Cerebellar cortex (tissue), 1 donor: ENCODE measurements around the gene ACVR1.
"Not testable (repeated sequence)": the region's sequence is repeated elsewhere in the genome, so short reads cannot be mapped to it uniquely, and the experiment has no call there.

Experiments used
- DNase-seq: peaks from one replicate; pipeline ENCODE4 v3.0.0-alpha.2; 2015; ENCODE audit warnings: low spot score

ACVR1 gene

DNA sequence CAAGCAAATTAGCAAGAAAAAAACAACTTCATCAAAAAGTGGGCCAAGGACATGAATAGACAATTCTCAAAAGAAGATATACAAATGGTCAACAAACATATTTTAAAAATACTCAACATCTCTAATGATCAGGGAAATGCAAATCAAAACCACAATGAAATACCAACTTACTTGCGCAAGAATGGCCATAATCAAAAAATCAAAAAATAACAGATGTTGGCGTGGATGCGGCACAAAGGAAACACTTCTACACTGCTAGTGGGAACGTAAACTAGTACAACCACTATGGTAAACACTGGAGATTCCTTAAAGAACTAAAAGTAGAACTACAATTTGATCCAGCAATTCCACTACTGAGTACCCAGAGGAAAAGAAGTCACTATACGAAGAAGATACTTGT is 119.7 kb downstream of the ACVR1 start:
- DNase-seq, result not testable (repeated sequence)

DNA sequence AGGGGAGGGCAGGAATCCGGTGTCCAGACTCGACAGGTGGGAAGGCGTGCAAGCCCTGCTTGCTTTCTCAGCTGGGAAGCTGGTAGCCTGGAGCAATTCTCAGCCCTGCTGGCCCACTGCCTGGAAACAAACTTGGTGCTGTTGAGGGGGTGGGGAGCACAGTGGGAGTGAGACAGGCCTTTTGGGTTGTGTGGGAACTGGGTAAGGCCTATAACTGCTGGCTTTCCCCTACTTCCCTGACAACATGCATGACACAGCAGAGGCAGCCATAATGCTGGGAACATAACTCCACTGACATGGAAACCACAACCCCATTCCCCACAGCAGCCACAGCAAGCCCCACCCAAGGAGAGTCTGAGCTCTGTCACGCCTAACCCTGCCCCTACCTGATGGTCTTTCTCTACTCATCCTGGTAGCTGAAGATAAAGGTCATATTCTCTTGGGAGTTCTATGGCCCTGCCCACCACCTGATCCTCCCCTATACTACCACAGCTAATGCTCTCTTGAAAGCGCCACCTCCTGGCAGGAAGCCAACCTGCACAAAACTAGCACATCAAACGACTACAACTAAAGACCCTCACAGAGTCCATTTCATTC is 124.6 kb downstream of the ACVR1 start:
- no peak for DNase-seq

DNA sequence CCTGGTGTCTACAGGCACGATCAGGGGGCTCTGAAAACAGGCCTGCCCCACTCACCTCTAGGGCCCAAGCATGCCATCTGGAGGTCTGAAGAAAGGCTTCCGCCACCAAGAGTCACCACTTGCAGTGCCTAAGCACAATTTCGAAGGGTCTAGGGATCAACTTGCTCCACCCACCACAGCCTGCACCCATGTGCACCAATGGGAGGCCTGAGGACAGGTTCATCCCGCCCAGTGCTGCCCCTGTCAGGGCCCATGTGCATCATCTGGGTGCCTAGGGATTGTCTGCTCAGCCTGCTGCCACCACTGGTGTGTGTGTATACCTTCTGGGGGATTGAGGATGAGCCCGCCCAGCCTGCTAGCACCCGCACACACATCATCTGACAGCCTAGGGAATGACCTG is 126.4 kb downstream of the ACVR1 start:
- DNase-seq, result no peak

GRCh38 chr2:157748371-157749142 is 127.6 kb downstream of the ACVR1 start:
- no peak for DNase-seq

DNA sequence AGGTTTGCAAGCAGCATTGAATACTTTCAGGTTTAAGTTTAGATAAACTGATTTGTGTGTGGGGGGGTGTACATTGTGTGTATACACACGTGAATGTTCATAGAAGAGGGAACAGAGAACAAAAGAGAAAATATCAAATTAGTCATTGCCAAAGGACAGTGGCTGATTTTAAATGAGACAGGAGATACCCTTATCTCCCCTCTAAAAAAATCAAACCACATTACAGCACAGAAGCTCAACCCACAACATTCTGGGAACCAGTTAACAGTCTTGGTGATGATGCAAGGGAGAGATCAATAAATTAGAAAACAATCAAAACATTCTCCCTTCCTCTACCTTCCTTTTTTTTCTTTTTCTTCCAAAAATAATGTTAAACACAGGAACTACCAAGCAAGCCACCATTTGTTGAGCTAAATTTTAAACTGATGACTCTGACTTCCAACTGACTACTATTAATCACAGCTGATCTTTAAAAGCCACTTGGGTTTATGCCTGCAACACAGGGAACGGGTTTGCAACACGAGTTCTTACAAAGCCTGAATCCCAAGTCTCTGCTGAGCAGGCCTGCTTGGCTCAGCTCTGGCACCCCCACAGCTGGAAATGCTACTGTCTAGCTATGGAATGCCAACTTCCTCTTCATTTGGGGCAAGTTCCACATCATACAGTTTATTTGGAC is 128.3 kb downstream of the ACVR1 start:
- DNase-seq, result no peak

DNA sequence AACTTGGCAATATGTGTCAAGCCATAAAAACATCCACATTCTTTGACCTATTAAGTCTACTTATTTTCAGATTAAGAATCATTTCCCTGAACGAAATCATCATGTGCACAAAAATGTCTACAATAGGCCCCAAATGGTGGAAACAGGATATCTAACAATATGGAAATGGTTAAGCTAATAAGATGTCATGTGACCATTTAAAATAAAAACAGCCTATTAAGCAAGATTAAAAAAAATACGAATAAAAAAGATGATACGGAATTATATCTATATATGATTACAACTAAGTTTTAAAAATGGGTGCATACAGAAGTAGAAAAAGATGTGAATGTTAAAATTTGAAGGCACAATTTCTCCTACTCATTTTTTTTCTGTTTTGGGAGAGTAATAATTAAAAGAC is 128.8 kb downstream of the ACVR1 start:
- no peak for DNase-seq

GRCh38 chr2:157746234-157746950 is 129.7 kb downstream of the ACVR1 start:
- no peak for DNase-seq

GRCh38 chr2:157744571-157745076 is 131.5 kb downstream of the ACVR1 start:
- DNase-seq, result no peak

DNA sequence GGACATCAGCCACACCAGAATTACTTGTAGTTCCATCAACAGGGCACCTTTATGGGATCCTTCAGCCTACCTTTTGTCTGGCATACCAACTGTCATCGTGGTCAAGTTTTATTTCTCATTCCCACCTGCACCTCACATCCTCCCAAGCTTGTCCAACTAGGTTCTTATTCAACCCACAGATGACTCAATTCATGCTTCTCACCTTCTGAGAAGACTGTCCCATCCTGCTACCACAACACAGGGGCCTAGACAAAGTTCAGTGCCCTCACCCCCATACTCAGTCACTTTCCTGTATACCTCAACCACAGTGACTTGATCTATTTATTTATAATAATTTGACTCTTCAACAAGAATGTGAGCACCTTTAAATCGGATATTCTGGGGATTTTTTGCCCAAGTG is 133.1 kb downstream of the ACVR1 start:
- no peak for DNase-seq

DNA sequence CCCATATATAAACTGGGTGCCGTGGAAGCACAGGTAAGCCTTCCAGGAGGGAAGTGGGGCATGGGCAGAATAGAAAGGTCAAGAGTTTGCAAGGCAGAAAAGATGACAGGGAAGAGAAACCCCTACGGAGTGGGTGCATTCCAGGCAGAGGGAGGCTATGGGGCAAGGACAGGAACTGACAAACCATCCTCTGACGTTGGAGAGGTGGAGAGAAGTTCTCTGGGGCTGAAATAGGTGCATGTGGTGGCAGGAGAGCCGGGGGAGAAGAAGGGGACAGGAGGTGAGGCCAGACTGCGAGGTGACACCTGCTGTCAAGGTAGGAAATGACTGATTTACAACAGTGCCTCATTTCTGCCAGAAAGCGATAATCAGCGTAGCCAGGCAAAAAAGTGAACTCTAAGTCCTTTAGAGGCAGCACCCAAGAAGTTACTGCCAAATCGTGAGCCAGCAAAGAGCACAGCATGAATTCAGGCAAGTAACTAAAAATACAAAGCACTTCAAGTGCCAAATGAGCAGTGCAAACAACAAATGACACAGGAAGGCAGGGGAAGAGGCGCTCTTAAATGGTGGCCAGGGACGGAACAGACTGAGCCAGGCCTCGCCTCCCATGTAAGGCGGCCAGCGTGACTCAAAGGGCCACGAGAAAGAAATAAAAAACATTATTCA is 134.2 kb downstream of the ACVR1 start:
- DNase-seq, result peak; percentile 54

DNA sequence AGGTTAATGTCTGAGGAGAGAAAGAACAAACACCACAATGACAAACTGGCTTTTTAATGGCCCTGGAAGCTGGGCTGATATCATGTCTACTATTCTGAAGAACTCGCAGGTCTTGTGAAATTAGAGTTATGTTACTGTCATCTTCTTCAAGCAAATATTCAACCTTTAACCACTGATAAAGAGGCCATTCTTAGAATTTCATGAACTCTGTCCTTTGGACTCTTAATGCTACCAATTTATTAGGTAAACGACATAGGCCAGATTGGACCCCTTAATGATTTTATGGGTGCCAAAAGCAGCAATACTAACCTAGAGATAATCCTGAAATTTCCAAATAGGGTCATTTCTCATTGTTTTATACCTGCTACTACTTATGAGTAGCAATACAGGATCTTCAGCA is 138.5 kb downstream of the ACVR1 start:
- no peak for DNase-seq

DNA sequence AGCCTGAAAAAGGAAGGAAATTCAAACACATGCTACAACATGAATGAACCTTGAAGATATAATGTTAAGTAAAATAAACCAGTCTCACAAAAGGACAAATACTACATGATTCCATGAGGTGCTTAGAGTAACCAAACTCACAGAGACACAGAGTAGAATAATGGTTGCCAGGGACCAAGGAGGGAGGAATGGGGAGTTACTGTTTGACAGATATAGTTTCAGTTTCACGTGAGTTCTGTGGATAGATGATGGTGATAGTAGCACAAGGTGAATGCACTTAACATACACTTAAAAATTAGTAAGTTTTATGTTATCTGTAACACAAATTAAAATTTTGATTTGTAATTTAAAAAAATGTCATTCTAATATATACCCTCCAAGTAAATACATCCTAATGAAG is 140.6 kb downstream of the ACVR1 start:
- DNase-seq, result no peak

DNA sequence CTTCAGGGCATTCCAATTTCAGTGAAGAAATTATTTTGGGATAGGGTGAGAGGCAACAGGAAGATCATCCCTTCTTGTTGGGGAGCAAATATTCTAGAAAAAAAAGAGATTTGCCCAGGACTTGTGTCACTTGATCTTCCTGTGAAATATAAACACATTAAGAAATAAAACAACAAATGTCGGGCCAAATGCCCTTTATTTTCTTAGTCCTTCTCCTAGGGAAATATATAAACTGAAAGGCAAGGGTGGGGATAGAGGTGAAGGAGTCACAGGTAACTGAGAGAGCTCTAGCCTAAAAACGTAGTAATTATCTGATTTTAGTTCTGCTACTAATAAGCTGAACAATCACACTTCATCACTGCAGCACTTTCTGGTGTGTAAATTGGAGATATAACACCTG is 142.9 kb downstream of the ACVR1 start:
- no peak for DNase-seq

- DNase-seq, result no peak
Measured at GRCh38 chr2:157732596-157732995, 143.5 kb downstream of the ACVR1 start.

GRCh38 chr2:157727693-157728092 is 148.4 kb downstream of the ACVR1 start:
- DNase-seq, result no peak

GRCh38 chr2:157726946-157727345 is 149.2 kb downstream of the ACVR1 start:
- no peak for DNase-seq

- DNase-seq, result no peak
Measured at GRCh38 chr2:157725846-157726245, 150.3 kb downstream of the ACVR1 start.

- no peak for DNase-seq
Measured at GRCh38 chr2:157722580-157723234, 153.4 kb downstream of the ACVR1 start.

- no peak for DNase-seq
Measured at GRCh38 chr2:157720504-157720903, 155.6 kb downstream of the ACVR1 start.

GRCh38 chr2:157704653-157705052 is 171.5 kb downstream of the ACVR1 start:
- DNase-seq, result not testable (repeated sequence)

DNA sequence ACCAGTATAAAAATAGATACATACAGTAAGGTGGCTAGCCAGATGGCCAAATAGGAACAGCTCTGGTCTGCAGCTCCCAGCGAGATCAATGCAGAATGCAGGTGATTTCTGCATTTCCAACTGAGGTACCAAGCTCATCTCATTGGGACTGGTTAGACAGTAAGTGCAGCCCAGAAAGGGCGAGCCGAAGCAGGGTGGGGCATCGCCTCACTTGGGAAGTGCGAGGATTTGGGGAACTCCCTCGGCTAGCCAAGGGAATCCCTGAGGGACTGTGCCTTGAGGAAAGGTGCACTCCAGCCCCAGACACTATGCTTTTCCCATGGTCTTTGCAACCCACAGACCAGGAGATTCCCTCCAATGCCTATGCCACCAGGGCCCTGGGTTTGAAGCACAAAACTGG is 172.0 kb downstream of the ACVR1 start:
- not testable (repeated sequence) for DNase-seq
